ENCODE data around the gene RRP1. TPM values are rescaled to one million over a fixed set of nuclear protein-coding genes. Genes with fewer than 3 reads are reported as not detected.

RRP1 gene
- total RNA-seq, 4 donors from 2014 or later = 9.1 to 18.9 (median 16.3) TPM

DNA sequence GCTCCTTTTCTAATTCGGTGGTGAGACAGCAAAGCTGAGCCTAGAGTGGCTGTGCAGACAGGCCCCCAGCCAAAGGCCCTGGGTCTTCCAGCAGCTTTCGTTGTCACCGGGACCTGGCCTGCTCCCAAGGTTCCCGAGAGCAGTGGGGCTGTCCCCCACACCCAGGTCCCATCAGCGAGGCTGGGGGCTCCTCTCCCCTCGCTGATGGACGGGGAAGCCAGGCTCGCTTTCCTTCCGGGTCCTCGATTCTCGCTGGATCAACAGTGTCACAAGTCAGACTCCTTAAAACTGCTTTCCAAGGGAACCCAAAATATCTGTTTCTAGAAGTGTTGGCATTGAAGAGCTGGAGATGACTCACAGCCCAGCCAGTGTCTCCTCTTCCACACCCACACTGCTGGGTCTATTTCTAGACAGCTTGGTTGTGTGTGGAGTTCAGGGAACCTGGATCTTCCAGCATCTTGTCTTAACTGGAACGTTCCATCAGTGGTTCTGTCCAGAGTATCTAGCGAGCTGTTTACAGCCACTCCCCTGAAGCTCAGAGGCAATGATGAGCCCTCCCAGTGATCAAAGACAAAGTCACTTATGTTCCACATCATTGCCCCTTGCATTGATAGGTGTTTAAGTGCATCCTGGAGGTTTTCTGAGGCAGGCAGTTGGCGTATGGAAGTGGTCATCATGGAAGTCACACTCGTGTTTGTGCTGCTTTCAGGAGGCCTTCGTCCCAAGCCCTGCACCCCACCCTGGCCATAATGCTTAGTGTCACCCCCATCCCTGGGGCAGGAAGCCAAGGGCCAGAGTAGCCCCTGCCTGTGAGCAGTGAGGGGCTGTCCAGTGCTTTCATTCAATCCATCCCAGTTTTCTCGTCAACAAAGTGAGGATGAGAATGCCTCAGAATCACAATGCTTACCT is 35.2 kb downstream of the RRP1 start:
- no peak for DNase-seq (ENCODE audit: extremely low spot score)
- no peaks in the 10 kb centered on the region for H3K36me3 ChIP-seq
- H3K4me3 ChIP-seq = no peak overlapping the region
- H3K4me1 ChIP-seq = peaks cover 0 to 13% (median 8%) of the 10 kb centered on the region in 4 donors
- TF ChIP-seq EP300 (IDR thresholded peaks at IDR 0.05) (no peak), POLR2AphosphoS5 (IDR thresholded peaks at IDR 0.05) (no peak), CTCF (IDR thresholded peaks at IDR 0.05) (no peak), POLR2A (IDR thresholded peaks at IDR 0.05; ENCODE audit: low read depth) (no peak)
- H3K27ac ChIP-seq (replicated peaks in 1 of 4) = no peak overlapping the region
- no peaks in the 10 kb centered on the region for H3K9me3 ChIP-seq
- H3K27me3 ChIP-seq = peaks cover 0 to 10% (median 0%) of the 10 kb centered on the region in 4 donors
- 86% methylated on average over 14 of the region's 17 CpGs for WGBS
- intact Hi-C loops (cut with DNase I) = no loop called here

DNA sequence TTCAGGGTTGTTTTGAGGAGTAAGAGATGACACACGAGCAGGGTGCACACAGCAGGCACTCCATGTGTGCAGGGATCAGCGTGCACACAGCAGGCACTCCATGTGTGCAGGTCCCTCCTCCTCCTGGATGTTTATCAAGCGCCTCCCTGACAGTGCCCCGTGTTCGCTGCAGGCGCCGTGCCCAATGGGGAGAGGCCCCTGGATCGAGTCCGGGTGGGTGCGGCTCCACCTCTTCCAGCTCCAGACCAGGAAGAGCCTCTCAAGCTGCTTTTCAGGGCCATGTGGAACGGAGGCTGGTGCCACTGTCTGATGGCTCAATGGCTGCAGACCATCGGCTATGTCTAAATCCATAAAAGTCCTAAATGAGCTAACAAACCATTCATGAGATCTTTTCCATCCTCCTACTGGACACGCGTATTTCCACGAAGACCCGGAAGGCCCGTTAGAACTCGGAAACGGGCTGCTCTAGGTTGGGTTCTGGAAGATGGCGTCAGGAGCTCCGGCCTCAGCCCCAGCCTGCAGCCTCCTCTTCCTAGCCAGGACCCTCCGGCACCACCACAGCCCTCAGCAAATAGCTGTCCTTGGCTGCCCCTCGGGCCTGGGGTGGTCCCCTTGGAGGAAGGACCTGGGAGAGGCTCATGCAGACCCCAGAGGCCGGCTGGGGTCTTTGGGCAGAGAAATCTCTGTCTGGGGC is 36.0 kb downstream of the RRP1 start:
- Histone ChIP-seq H3K27me3 (peaks cover 0 to 18% (median 0%) of the 10 kb centered on the region in 4 donors), H3K36me3 (no peaks in the 10 kb centered on the region), H3K9me3 (no peaks in the 10 kb centered on the region), H3K4me3 (no peak overlapping the region), H3K27ac (replicated peaks in 1 of 4) (no peak overlapping the region), H3K4me1 (peaks cover 0 to 13% (median 8%) of the 10 kb centered on the region in 4 donors)
- TF ChIP-seq CTCF (IDR thresholded peaks at IDR 0.05) = no peak
- no peak for TF ChIP-seq POLR2AphosphoS5 (IDR thresholded peaks at IDR 0.05)
- no peak for TF ChIP-seq POLR2A (IDR thresholded peaks at IDR 0.05; ENCODE audit: low read depth)
- no peak for TF ChIP-seq EP300 (IDR thresholded peaks at IDR 0.05)
- no peak for DNase-seq (ENCODE audit: extremely low spot score)
- intact Hi-C loops (cut with DNase I) = no loop called here
- WGBS = 90% methylated on average over 23 of the region's 24 CpGs

DNA sequence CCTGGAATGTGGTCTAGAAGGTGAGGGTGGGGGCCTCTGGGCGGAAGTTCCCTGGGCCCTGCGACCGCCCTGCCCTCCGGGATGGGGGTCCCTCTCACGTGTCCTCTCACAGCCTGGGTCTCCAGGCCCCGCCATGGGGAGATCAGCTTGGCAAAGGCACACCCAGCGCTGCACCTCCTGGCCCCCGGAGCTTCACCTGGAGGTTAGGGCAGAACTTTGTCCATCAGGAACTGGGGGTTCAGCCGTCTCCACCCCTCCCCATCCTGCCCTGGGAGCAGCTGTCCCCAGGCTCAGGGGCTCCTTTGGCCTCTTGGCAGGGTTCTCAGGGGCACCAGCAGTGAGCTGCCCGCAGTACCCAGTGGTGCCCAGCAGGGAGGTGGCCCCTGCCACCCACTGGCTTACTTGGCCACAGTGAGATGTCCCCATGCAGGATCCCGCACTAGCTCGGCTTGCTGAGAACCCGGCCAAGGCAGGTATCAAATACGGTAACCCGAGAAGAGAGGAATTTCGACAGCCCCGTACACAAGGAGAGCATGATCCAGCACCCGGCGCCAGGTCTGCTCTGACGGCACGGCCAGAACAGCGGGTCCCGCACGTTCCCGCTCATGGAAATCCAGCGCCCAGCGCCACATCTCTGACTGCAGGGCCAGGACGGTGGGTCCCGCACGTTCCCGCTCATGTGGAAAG is 36.7 kb downstream of the RRP1 start:
- intact Hi-C loops (cut with DNase I) = no loop called here
- TF ChIP-seq CTCF (IDR thresholded peaks at IDR 0.05) (peak in 1 of 3 experiments; percentile 7), POLR2A (IDR thresholded peaks at IDR 0.05; ENCODE audit: low read depth) (no peak)

GRCh38 chr21:43826623-43826974 is 37.2 kb downstream of the RRP1 start:
- DNase-seq (ENCODE audit: extremely low spot score) = no peak
- intact Hi-C loops (cut with DNase I) = no loop called here
- H3K27ac ChIP-seq (replicated peaks in 1 of 4) = no peak overlapping the region
- no peak overlapping the region for H3K4me3 ChIP-seq
- TF ChIP-seq EP300 (IDR thresholded peaks at IDR 0.05) (no peak), POLR2AphosphoS5 (IDR thresholded peaks at IDR 0.05) (no peak), POLR2A (IDR thresholded peaks at IDR 0.05; ENCODE audit: low read depth) (no peak), CTCF (IDR thresholded peaks at IDR 0.05) (no peak)
- 78% methylated on average over 4 of the region's 8 CpGs for WGBS
- no peaks in the 10 kb centered on the region for H3K36me3 ChIP-seq
- H3K27me3 ChIP-seq = peaks cover 0 to 28% (median 0%) of the 10 kb centered on the region in 4 donors
- H3K4me1 ChIP-seq = peaks cover 0 to 13% (median 8%) of the 10 kb centered on the region in 4 donors
- no peaks in the 10 kb centered on the region for H3K9me3 ChIP-seq

More for the DNA sequence above, 36.7 kb downstream of the RRP1 start:
- WGBS = 82% methylated on average over 11 of the region's 31 CpGs
- H3K4me3 ChIP-seq = no peak overlapping the region
- no peaks in the 10 kb centered on the region for H3K9me3 ChIP-seq
- no peaks in the 10 kb centered on the region for H3K36me3 ChIP-seq
- DNase-seq (ENCODE audit: extremely low spot score) = no peak
- H3K27ac ChIP-seq (replicated peaks in 1 of 4) = no peak overlapping the region
- H3K27me3 ChIP-seq = peaks cover 0 to 23% (median 0%) of the 10 kb centered on the region in 4 donors
- H3K4me1 ChIP-seq = peaks cover 0 to 13% (median 8%) of the 10 kb centered on the region in 4 donors

Measured in esophagus muscularis mucosa (tissue), 4 donors.